Fibroblast of mammary gland (primary cell): Measurements from ENCODE around the gene RPS21.

Experiments used
- DNase-seq: peaks from one replicate; pipeline ENCODE4 v3.0.0-alpha.2; 2010; ENCODE audit warnings: low read depth
- H3K4me3 ChIP-seq: 2 replicates; pipeline ENCODE4 v1.5.1; 2011; ENCODE audit warnings: low read depth, mild to moderate bottlenecking, low read length, moderate library complexity; ENCODE audit not compliant: control insufficient read depth
- TF ChIP-seq, protein P1 (sequence below): conservative IDR thresholded peaks from 2 replicates; pipeline ENCODE4 v1.5.1; 2011; ENCODE audit warnings: low read depth, low read length, inconsistent platforms; ENCODE audit not compliant: control insufficient read depth, insufficient read depth

The RPS21 gene

GRCh38 chr20:62361799-62362589 lies 24.9 kb upstream of the RPS21 start:
- H3K4me3 ChIP-seq = no peak overlapping the region
- TF ChIP-seq, protein P1, sequence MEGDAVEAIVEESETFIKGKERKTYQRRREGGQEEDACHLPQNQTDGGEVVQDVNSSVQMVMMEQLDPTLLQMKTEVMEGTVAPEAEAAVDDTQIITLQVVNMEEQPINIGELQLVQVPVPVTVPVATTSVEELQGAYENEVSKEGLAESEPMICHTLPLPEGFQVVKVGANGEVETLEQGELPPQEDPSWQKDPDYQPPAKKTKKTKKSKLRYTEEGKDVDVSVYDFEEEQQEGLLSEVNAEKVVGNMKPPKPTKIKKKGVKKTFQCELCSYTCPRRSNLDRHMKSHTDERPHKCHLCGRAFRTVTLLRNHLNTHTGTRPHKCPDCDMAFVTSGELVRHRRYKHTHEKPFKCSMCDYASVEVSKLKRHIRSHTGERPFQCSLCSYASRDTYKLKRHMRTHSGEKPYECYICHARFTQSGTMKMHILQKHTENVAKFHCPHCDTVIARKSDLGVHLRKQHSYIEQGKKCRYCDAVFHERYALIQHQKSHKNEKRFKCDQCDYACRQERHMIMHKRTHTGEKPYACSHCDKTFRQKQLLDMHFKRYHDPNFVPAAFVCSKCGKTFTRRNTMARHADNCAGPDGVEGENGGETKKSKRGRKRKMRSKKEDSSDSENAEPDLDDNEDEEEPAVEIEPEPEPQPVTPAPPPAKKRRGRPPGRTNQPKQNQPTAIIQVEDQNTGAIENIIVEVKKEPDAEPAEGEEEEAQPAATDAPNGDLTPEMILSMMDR = no peak
- DNase-seq = no peak

GRCh38 chr20:62362590-62362940 lies 24.3 kb upstream of the RPS21 start:
- no peak overlapping the region for H3K4me3 ChIP-seq

GRCh38 chr20:62362991-62363919 lies 23.6 kb upstream of the RPS21 start:
- H3K4me3 ChIP-seq = no peak overlapping the region
- no peak for DNase-seq
- TF ChIP-seq, protein P1 = no peak

More at GRCh38 chr20:62362590-62362940, 24.3 kb upstream of the RPS21 start:
- no peak for DNase-seq
- TF ChIP-seq, protein P1 = no peak

DNA sequence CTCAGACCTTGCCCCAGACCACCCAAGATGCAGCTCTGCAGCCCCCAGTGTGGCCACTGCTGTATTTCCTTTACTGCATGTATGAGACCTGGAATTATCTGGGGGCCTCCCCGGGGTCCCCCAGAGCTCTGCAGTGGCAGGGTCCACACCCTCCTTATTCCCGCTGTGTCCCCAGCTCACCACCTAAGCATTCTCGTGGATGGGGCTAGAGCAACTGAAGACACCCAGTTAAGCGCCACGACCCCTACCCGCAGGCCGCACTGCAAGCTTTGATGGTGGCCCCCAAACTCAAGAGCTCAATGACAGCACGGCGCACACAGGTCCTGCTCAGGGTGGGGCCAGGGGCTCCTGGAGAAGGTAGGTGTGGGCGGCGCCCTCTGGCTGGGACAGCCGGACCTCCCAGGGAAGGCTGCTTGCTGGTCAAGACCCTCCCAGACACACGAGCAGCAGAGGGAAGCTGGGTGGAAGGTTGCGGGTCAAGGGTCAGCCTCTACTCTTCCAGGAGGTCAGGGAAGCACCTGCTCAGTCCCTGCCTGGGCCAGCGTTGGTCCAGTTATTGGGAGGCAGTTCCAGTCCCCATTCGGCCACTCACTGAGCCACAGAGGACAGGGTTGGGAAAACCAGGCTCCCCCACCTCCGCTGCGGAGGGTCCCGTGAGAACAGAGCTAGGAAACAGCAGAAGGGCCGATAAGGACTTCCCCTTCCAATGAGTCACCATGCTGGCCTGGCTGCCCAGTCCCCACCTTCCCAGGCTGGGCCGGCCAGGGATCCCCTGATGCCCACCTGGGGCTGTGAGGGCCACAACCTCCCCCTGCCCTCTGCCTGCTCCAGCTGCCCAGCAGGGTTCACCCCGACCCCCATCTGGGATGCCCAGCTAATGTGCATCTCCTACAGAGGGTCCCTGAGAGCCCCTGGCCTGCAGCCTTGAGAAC lies 22.7 kb upstream of the RPS21 start:
- no peak overlapping the region for H3K4me3 ChIP-seq
- TF ChIP-seq, protein P1 = no peak
- DNase-seq = no peak

- TF ChIP-seq, protein P1 = no peak
- H3K4me3 ChIP-seq = no peak overlapping the region
- DNase-seq = no peak
Measured at GRCh38 chr20:62364911-62365736, 21.8 kb upstream of the RPS21 start.
